Keratinocyte (primary cell): ENCODE data around the gene RASGEF1B.
A peak's percentile ranks its signal among the peaks of the same experiment; 100 is the strongest.

Source experiments
- EZH2 ChIP-seq: IDR thresholded peaks from one replicate; pipeline ENCODE4 v1.6.1; 2012; ENCODE audit warnings: inconsistent platforms, mild to moderate bottlenecking, low read length, moderate library complexity
- TF ChIP-seq, protein P1 (sequence below), 3 experiments: IDR thresholded peaks in 1 of 3; conservative IDR thresholded peaks in 1 of 3; optimal IDR thresholded peaks in 1 of 3; 2 replicates in 2 of 3; 3 replicates in 1 of 3; pipeline versions ENCODE3 to v1.5.1; 2011; ENCODE audit warnings: low read length in 3 of 3, mild to moderate bottlenecking in 3 of 3, moderate library complexity in 2 of 3, control low read depth in 1 of 3, inconsistent platforms in 1 of 3; ENCODE audit not compliant: insufficient read depth in 2 of 3; ENCODE audit errors: extremely low read depth in 1 of 3

DNA sequence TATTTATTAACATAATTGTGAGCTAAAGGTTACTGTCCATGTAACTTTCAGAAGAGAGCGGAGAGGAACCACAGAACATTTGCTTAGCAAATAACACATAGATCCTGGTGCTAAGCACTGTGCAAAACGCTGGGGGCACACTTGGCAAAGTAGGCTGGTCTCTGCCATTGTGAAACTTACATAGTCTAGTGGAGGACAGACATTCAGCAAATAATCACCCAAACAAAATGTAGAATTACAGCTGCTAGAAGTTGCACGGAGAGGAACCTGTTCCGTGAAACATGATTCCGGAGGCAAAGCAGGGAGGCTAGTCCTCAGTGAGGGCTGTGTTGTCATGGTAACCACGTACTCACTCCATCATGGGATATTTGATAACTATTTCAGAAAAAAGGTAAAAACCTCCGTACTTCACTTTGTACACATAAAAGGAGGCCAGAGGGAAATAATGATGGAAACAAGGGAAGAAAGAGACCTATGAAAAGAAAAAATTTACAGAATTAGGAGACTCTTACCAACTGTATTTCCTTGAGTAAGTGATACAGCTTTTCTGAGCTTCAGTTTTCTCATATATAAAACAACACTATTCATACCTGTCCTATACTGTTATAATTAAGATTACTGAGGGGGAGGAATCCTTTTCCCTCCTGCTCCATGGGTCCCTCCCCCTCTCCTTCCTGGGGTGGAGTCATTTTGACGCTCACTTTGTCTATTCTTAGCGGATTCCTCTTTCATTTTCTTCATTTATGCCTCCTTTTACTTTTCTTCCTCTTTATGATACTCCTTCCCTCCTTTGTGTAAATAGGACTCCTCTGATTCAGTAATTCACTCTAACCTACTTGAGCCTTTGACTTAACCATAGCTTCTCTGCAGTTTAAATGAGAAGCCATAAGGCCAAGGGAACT is 825 bp upstream of the RASGEF1B start:
- TF ChIP-seq EZH2, result no peak
- TF ChIP-seq, protein P1, sequence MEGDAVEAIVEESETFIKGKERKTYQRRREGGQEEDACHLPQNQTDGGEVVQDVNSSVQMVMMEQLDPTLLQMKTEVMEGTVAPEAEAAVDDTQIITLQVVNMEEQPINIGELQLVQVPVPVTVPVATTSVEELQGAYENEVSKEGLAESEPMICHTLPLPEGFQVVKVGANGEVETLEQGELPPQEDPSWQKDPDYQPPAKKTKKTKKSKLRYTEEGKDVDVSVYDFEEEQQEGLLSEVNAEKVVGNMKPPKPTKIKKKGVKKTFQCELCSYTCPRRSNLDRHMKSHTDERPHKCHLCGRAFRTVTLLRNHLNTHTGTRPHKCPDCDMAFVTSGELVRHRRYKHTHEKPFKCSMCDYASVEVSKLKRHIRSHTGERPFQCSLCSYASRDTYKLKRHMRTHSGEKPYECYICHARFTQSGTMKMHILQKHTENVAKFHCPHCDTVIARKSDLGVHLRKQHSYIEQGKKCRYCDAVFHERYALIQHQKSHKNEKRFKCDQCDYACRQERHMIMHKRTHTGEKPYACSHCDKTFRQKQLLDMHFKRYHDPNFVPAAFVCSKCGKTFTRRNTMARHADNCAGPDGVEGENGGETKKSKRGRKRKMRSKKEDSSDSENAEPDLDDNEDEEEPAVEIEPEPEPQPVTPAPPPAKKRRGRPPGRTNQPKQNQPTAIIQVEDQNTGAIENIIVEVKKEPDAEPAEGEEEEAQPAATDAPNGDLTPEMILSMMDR (optimal IDR thresholded peaks at IDR 0.05 in 1 of 3, IDR thresholded peaks at IDR 0.05 in 1 of 3, conservative IDR thresholded peaks at IDR 0.05 in 1 of 3; ENCODE audit: extremely low read depth in 1 of 3, insufficient read depth in 2 of 3, low read length in 3 of 3), result peak in 2 of 3 experiments; percentile 34 to 38
